GM12878 (cell line): ENCODE results near the gene HLA-DMA. TPM values are rescaled to one million over a fixed set of nuclear protein-coding genes. Genes with fewer than 3 reads are reported as not detected.
A peak's percentile ranks its signal among the peaks of the same experiment; 100 is the strongest.

ENCODE experiments used
- ATAC-seq: fragments of 200-7000 bp; cut with Tn5 transposase; 3 replicates; pipeline ENCODE4 v1.9.1; 2020; ENCODE audit warnings: mild to moderate bottlenecking, moderate library complexity
- BruUV-seq: library from RNA; stranded (reverse); fragments of 400-500 nt; replicated peaks from 2 replicates; lab custom pipeline; 2021; lab: Mats Ljungman, UMichigan
- CTCF ChIA-PET: fragments of 300-600 bp; sonication (Branson Sonifier 250); formaldehyde crosslinking; extraction: SDS; loops from one replicate; lab custom pipeline; 2021; ENCODE audit warnings: inconsistent platforms; lab: Yijun Ruan, JAX
- POLR2A ChIA-PET: fragments of 350-600 bp; formaldehyde crosslinking; extraction: SDS; loops from one replicate; lab custom pipeline; 2021; ENCODE audit warnings: inconsistent platforms; lab: Charles Lee
- RAD21 ChIA-PET: fragments of 300-600 bp; sonication (Branson Sonifier 250); formaldehyde crosslinking; loops from one replicate; lab custom pipeline; 2023; ENCODE audit warnings: antibody characterized with exemption; ENCODE audit not compliant: unreplicated experiment; lab: Charles Lee
- SMC1A ChIA-PET: fragments of 300-600 bp; sonication (Branson Sonifier 250); formaldehyde crosslinking; loops from one replicate; lab custom pipeline; 2023; ENCODE audit not compliant: unreplicated experiment, uncharacterized antibody; lab: Charles Lee
- DNase-seq: peaks from one replicate; pipeline ENCODE4 v3.0.0-alpha.2; 2011; ENCODE audit warnings: low read depth, low spot score
- FAIRE-seq: peaks from 3 replicates; lab custom pipeline; 2011; peaks lifted over from hg19 to GRCh38; lab: Jason Lieb, UNC
- H2AFZ ChIP-seq: 2 replicates; pipeline ENCODE4 v1.6.0; 2011; ENCODE audit warnings: low read depth, low read length, control low read depth; ENCODE audit not compliant: control insufficient read depth
- H3K27ac ChIP-seq: 2 replicates; pipeline ENCODE4 v1.5.1; 2011; ENCODE audit warnings: control low read depth; ENCODE audit not compliant: control insufficient read depth, insufficient read depth
- H3K27me3 ChIP-seq, 2 experiments: replicated peaks in 1 of 2; 2 replicates each; pipeline versions ENCODE4 v1.6.0 to v1.6.1; 2011; ENCODE audit warnings: low read length in 1 of 2; ENCODE audit not compliant: control insufficient read depth in 2 of 2, insufficient read depth in 2 of 2
- H3K36me3 ChIP-seq, 2 experiments: 2 replicates each; pipeline ENCODE4 v1.5.1; 2011; ENCODE audit warnings: low read length in 1 of 2; ENCODE audit not compliant: control insufficient read depth in 2 of 2, insufficient read depth in 2 of 2
- H3K4me1 ChIP-seq: 2 replicates; pipeline ENCODE4 v1.6.1; 2011; ENCODE audit warnings: mild to moderate bottlenecking, low read length, moderate library complexity, mixed read lengths; ENCODE audit not compliant: control insufficient read depth, insufficient read depth
- H3K4me2 ChIP-seq: 2 replicates; pipeline ENCODE4 v1.6.0; 2011; ENCODE audit warnings: control low read depth; ENCODE audit not compliant: control insufficient read depth, insufficient read depth
- H3K4me3 ChIP-seq: fragments of 200-600 bp; sonication (generic); 2 replicates; pipeline ENCODE4 v1.5.1; 2016
- H3K79me2 ChIP-seq: 2 replicates; pipeline ENCODE4 v1.6.0; 2011; ENCODE audit warnings: low read length; ENCODE audit not compliant: control insufficient read depth, insufficient read depth
- H3K9ac ChIP-seq: 2 replicates; pipeline ENCODE4 v1.8.0; 2011; ENCODE audit warnings: low read length, control low read depth, mixed read lengths; ENCODE audit not compliant: control insufficient read depth, insufficient read depth
- H3K9me3 ChIP-seq: replicated peaks from 3 replicates; pipeline ENCODE4 v1.5.1; 2011; ENCODE audit warnings: mild to moderate bottlenecking, low read length; ENCODE audit not compliant: control insufficient read depth, insufficient read depth
- H4K20me1 ChIP-seq: 2 replicates; pipeline ENCODE4 v1.6.0; 2011; ENCODE audit not compliant: control insufficient read depth, insufficient read depth
- FOS ChIP-seq: IDR thresholded peaks from 3 replicates; pipeline ENCODE4 v1.6.1; 2011; ENCODE audit warnings: borderline replicate concordance; ENCODE audit not compliant: insufficient read length; ENCODE audit errors: extremely low read depth
- GATAD2B ChIP-seq: fragments of 450-650 bp; conservative IDR thresholded peaks from 2 replicates; pipeline ENCODE4 v1.6.1; 2017; ENCODE audit warnings: low read depth, mild to moderate bottlenecking, moderate library complexity
- IKZF2 ChIP-seq, 2 experiments: fragments of 450-650 bp; IDR thresholded peaks; 2 replicates each; pipeline ENCODE4 v1.6.1; 2017; ENCODE audit warnings: mild to moderate bottlenecking in 2 of 2, moderate library complexity in 2 of 2
- SPI1 ChIP-seq: IDR thresholded peaks from 2 replicates; pipeline ENCODE4 v1.6.1; 2011; ENCODE audit warnings: low read depth, mild to moderate bottlenecking, low read length, moderate library complexity, borderline replicate concordance; ENCODE audit not compliant: insufficient read depth
- WGBS: methylation state at CpG from one replicate; pipeline ENCODE4 v1.1.6; 2016; ENCODE audit warnings: low lambda C conversion rate; ENCODE audit not compliant: insufficient replicate concordance, insufficient coverage; ENCODE audit errors: missing lambda C conversion rate; 5-methylcytosine and 5-hydroxymethylcytosine counted together
- in situ Hi-C: fragments of 300-500 bp; cut with MboI; formaldehyde crosslinking; loops from 9 replicates; pipeline ENCODE4 v1.14.3; 2018; ENCODE audit warnings: mixed read lengths
- intact Hi-C: fragments of 100-400 bp; cut with micrococcal nuclease; formaldehyde crosslinking; loops from one replicate; pipeline ENCODE4 v1.14.2; 2022; ENCODE audit not compliant: unreplicated experiment
- polyA plus RNA-seq, 11 experiments: library from polyadenylated mRNA; depleted of rRNA in 4 of 11; unstranded in 6 of 11; stranded (reverse) in 5 of 11; fragments of >200 nt; fragmentation: Nextera tagmentation in 4 of 11; fragmentation: Illumina TruSeq in 1 of 11; extraction: Ambion mirVana in 4 of 11; extraction: Trizol in 1 of 11; gene quantifications; 1 replicate in 1 of 11; 2 replicates in 10 of 11; pipeline versions ENCODE4 v1.2.1 to v1.2.3, GENCODE V29; 2011 to 2016; ENCODE audit warnings: inconsistent platforms in 2 of 11, missing spikeins in 2 of 11, low read depth in 1 of 11
- total RNA-seq, 4 experiments: library from RNA; depleted of rRNA in 3 of 4; stranded (reverse); fragments of >200 nt in 3 of 4; fragmentation: Illumina TruSeq in 1 of 4; extraction: Trizol in 1 of 4; gene quantifications; 2 replicates each; pipeline versions ENCODE4 v1.2.1 to v1.2.3, GENCODE V29; 2013 to 2021

The HLA-DMA gene
- total and polyA plus RNA-seq, 10 of the 15 experiments (the other 5 are each of a cell fraction or from before 2014, with no cell fraction given), result 177 to 552 (median 309) TPM

GRCh38 chr6:32952817-32953739 lies at the start of gene HLA-DMA (continued):
- TF ChIP-seq GATAD2B, result 0 out of 2 replicates have a peak, but pooled peaks have one; percentile 47

- SMC1A ChIA-PET, result interaction anchor here (0.8 to 2.4 kb wide), 7 partner anchors 13 to 245 kb away, joined by 3 to 13 read pairs (median 4); no protein-coding TSS in a partner anchor
- RAD21 ChIA-PET, result interaction anchor here (0.8 to 1.1 kb wide), 3 partner anchors 88 to 171 kb away, joined by 3 read pairs; no protein-coding TSS in a partner anchor
- Histone ChIP-seq H3K4me1 (peaks cover 7% of the 10 kb centered on the region; the same call in 1 of the 2 replicates), H3K79me2 (no peaks in the 10 kb centered on the region), H3K27me3 (no peaks in the 10 kb centered on the region), H3K27ac (no peak overlapping the region), H4K20me1 (no peaks in the 10 kb centered on the region), H3K4me2 (no peak overlapping the region), H3K9me3 (no peaks in the 10 kb centered on the region), H3K36me3 (peaks cover 0 to 7% of the 10 kb centered on the region in 2 experiments; a peak in 1 of 4 replicates), H3K4me3 (no peak overlapping the region), H3K9ac (no peak overlapping the region), H2AFZ (no peak overlapping the region)
- FAIRE-seq (no peak), ATAC-seq (no peak), DNase-seq (no peak)
- CTCF ChIA-PET, result interaction anchor here (0.7 to 3.8 kb wide), 15 partner anchors 7 to 247 kb away, joined by 3 to 26 read pairs (median 6); no protein-coding TSS in a partner anchor
- no TSS peak for BruUV-seq
- POLR2A ChIA-PET, result interaction anchor here (0.6 to 1.9 kb wide), 5 partner anchors 13 to 179 kb away, joined by 3 to 5 read pairs (median 4); no protein-coding TSS in a partner anchor
- TF ChIP-seq SPI1 (no peak), GATAD2B (no peak), FOS (no peak), IKZF2 (IDR thresholded peaks at IDR 0.05) (no peak)
- WGBS, result 46% methylated on average over 4 of the region's 4 CpGs
- in situ Hi-C loops, result loop anchor here (5.0 kb wide), 1 partner anchor 246 kb away; no protein-coding TSS in a partner anchor
- intact Hi-C loops, result loop anchor here (5.0 kb wide), 1 partner anchor 246 kb away; no protein-coding TSS in a partner anchor
Observed at GRCh38 chr6:33001685-33002084, 48.8 kb upstream of the HLA-DMA start.
